HG03442 (cell line): ENCODE results near the gene POLR1E.

ENCODE experiments used
- ATAC-seq: cut with Tn5 transposase; IDR thresholded peaks from one replicate; pipeline ENCODE4 v1.9.1; 2021; ENCODE audit warnings: mild to moderate bottlenecking, moderate library complexity; ENCODE audit not compliant: unreplicated experiment

The POLR1E gene, protein sequence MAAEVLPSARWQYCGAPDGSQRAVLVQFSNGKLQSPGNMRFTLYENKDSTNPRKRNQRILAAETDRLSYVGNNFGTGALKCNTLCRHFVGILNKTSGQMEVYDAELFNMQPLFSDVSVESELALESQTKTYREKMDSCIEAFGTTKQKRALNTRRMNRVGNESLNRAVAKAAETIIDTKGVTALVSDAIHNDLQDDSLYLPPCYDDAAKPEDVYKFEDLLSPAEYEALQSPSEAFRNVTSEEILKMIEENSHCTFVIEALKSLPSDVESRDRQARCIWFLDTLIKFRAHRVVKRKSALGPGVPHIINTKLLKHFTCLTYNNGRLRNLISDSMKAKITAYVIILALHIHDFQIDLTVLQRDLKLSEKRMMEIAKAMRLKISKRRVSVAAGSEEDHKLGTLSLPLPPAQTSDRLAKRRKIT

DNA sequence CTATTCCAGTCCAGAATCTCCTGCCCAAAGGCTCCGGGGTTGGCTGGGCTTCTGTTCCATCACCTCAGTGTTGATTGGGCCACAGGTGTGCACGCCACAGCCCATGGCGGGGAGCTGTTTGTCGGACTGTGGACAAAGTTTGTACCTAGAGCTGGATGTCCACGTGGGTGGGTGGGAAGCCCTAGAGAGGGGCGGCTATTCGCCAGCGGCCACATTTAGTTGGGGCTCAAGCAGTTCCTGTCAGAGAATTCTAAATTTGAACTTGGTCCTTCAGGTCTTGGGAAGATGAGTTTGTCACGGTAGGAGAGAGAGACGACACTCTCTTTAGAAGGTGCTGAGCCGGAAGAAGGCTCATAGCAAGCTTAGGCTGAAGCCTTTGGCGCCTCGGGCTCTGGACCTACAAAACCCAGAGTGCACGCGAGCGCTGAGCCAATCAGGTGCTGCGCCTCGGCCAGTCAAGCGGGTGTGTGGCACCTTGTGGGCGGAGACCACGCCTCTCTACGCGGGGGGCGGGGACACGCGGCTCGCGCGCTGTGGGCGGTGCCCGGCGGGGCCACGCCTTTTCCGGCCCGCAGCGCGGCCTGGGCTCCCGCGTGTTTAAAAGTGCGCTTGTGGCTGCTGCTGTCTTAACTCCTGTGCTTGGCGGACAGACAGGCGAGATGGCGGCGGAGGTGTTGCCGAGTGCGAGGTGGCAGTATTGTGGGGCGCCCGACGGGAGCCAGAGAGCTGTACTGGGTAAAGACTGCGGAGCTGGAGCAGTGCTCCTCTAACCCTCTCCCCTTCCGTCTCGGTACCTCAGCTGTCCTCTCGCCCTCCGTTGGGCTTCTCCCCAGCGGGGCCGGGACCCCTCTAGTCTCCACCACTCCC is at the start of gene POLR1E:
POLR1E (plus strand) TSS at position 560 of the 867 bp plus-strand sequence; CDS start at position 660, 100 bp downstream.
- peak; percentile 94 for ATAC-seq

DNA sequence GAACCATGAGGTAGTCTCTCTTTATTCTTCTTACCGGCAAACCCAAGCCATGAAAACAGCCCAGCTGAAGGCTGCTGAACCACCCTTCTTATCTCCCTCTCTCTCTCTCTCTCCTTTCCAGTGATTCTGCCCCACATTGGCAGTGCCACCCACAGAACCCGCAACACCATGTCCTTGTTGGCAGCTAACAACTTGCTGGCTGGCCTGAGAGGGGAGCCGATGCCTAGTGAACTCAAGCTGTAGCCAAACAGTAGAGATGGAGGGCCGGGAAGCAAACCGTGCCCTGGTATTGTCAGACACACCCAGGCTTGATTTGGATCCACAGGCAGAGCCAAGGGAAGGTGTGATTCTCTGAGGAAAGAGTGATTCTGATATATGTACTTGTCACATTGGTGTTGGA is 49.2 kb upstream of the POLR1E start:
- no peak for ATAC-seq

DNA sequence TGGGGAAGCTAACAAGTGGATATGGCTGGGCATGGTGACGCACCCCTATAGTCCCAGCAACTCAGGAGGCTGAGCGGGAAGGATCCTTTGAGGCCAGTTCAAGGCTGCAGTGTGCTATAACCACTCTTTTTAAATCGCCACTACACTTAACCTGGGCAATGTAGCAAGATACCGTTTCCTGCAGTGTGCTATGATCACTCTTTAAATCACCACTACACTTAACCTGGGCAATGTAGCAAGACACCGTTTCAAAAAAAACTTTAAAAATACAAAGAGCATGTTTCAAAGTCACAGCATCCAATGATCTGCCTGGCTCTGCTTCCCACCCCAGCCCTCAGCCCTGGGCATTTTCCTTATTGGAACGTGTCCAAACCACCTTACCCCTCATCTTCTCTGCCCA is 48.7 kb upstream of the POLR1E start:
- ATAC-seq = no peak

DNA sequence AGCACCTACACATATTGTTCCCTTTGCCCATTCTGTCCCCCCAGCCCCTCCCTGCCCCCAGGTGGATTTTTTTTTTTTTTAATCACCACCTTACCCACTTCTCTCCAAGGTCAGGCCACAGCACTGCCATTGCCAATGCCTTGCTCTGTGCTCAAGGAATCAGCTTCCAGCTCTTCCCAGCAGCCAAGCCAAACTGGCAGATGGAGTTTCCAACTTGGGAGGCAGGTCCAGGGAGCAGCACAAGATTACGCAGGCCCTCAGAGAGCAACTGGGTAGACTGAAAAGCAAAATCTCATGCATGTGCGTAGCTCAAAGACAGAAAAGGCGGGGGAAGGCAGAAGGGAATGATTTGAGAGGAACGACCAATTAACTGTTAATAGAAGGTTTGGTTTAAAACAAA is 48.1 kb upstream of the POLR1E start:
- ATAC-seq = no peak

DNA sequence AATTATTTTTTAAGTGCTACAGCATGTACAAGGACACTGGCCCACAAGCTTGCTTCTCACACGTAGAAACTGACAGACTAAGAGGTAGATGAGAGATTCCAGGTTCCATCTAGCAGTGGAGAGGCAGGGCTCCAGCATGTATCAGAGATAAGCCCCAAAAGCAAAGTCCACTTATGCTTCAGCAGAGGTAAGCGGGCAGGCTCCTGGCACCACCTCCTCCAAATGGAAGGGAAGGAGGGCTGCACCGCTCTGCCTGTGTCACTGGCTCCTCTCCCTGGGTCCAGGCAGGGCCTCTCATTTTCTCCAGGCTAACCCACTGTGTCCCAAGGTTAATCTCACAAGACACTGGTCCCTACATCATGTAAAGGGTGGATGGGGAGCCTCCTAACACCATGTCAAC is 47.4 kb upstream of the POLR1E start:
- ATAC-seq = no peak

DNA sequence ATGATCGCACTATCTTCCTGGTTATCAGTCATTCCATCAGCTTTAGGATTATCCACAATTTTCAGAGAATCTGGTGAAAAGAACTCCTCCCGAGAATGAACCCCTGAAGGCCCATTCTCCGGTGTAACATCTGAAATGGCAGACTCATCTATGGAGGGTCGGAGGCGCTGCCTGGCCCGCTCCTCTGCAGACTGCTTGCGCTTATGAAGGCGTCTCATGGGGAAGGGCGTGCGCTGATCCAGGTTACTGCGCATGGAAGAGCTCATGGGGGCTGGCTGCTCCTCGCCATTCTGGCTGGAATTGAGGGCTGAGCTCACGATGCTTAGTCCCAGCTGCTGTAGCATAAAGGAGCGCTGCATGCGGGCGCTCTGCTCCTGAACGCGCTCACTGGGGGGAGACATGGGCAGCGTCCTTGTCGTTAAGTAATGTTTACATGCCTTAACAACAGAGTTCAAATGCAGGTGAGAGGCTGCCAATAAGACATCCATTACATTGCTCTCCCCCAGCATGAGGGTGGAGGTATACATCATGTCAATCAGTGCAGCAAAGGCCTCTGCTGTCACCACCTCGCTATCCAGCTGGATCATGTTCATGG is 43.9 kb upstream of the POLR1E start:
- no peak for ATAC-seq

DNA sequence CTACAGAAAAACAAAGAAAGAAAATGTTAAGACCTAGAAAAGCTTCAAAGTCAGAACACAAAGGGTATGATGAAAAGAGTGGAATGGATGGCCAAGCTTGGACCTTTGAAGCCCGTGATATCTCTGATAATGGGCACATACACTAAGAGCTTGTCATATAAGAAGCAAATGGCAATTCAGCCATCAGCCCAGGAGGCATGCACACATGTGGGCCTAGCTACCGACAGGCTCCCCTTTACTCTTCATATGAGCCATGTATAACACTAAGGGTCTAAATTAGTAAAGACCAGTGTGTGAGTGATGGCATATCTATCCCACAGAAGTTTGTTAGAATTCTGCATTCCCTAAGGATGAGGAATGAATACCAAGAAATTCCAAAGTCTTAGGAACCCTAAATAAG is 43.2 kb upstream of the POLR1E start:
- ATAC-seq = no peak

DNA sequence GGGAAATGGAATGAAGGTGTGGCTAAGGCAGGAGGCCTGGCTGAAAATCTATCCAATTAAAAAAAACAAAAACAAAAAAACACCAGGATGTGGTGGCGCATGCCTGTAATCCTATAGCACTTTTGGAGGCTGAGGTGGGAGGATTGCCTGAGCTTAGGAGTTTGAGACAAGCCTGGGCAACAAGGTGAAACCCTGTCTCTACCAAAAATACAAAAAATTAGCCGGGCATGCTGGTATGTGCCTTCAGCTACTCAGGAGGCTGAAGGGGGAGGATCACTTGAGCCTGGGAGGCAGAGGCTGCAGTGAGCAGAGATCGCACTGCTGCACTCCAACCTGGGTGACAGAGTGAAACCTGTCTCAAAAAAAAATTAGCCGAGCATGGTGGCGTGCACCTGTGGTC is 42.2 kb upstream of the POLR1E start:
- no peak for ATAC-seq

DNA sequence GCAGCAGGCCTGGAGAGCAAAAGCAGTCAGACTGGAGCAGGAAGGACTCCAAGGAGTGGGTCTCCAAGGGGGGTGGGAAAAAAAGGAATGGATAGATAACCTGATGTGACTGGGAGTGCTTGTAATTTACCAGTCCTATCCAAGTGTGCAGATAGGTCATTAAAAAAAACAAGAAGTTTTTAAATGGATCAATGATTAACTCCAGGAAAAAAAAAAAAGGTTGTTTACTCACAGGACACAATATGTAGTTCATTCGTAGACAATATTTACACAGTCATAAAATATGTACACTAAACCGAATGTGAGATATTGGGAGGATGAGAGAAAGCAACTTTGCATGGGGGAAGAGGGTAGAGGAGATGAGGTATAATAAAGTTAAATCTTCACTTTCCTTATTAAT is 40.9 kb upstream of the POLR1E start:
- no peak for ATAC-seq

DNA sequence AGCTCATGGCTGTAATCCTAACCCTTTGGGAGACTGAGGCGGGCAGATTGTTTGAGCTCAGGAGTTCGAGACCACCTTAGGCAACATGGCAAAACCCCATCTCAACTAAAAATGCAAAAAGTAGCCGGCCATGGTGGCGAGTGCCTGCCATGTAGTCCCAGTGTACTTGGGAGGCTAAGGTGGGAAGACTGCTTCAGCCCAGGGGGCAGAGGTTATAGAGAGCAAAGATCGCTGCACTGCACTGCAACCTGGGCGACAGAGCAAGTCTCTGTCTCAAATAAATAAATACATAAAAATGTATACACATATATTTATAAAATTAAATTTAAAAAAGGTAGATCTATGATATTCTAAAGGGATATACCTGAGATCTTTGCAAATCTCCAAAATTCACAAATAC is 39.9 kb upstream of the POLR1E start:
- ATAC-seq = no peak

DNA sequence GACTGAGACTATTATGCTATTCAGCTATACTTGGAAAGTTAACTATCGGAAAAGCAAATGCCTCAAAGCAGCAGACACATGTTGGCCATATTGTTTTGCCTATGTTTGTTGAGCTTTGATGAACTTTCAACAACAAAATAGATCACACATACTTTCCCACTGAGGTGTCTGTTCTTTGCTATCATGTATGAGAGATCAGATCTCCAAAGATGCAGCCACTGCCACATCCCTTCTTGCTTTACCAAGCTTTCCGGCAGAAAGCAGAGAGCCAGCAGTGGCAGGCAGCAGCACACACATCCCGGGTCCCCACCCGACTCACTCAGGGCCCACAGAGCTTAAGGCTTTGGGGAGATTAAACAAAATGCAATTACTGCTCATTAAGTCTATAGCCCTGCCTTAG is 39.3 kb upstream of the POLR1E start:
- no peak for ATAC-seq

DNA sequence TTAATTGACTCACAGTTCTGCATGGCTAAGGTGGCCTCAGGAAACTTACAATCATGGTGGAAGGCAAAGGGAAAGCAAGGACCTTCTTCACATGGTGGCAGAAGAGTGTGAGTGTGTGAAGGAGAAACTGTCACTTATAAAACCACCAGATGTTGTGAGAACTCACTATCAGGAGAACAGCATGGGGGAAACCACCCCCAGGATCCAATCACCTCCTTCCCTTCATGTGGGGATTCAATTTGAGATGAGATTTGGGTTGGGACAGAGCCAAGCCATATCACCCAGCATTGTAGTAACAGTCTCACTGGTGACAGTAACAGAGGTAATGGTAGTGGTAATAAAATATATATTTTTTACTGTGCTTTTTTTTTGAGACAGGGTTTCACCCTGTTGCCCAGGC is 38.6 kb upstream of the POLR1E start:
- ATAC-seq = no peak

DNA sequence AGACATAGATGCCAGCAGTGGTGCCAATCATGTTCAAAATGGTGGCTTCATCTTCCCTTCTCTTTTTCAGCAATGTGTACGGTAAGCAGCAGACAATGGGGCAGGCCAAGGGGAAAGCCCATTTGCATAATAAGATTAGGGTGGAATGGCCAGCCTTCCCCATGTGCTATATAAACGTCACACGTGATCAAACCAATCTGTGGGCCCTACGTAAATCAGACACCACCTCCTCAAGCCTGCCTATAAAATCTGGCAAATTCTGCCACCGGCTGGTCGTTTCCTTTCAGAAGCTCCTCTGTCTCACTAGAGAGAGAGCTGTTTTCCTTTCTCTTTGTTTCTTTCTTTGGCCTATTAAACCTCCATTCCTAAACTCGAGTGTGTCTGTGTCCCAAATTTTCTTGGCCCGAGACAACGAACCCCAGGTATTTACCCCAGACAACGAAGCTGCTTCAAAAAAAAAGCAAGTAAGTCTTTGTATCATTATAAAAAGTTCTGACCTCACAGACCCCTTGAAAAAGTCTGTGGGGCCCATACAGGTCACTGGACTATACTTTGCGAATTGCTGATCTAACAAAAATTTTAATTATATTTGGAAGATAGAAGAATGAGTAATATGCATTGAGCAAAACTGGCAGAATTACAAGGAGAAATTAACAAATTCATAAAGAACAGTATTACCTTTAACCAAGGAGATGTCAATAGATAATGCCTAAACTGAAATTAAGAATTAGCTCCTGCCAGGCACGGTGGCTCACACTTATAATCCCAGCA is 35.7 kb upstream of the POLR1E start:
- no peak for ATAC-seq

DNA sequence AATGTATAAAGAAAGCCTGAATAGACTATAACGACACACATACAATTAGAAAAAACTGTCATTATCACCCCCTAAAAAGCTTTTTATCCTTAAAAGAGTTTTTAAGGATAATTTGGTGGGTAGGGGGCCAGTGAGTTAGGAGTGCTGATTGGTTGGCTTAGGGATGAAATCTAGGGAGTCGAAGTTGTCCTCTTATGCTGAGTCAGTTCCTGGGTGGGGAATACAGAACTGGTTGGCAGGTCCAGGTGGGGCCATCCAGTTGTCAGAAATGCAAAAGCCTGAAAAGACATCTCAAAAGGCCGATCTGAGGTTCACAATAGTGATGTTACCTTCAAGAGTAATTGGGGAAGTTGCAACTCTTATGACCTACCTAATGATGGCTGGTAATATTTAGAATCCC is 34.1 kb upstream of the POLR1E start:
- no peak for ATAC-seq

DNA sequence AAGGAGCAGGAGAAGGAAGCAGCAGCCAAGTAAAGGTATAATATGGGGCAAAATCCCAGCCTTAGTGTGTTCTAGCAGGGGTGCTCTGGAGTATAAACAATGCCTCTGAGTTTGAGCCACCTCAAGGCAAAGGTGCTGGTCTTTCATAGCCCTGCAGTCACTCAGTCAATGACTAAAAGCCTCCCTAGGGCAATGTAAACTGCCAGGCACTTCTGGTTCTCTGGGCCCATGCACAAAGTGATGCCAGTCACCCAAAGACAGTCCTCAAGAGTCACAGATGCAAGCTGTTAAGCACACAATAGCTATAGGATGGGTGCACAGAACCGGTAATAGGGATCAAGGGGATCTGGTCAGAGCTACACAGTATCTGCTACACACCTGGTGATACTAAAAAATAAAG is 33.1 kb upstream of the POLR1E start:
- no peak for ATAC-seq

DNA sequence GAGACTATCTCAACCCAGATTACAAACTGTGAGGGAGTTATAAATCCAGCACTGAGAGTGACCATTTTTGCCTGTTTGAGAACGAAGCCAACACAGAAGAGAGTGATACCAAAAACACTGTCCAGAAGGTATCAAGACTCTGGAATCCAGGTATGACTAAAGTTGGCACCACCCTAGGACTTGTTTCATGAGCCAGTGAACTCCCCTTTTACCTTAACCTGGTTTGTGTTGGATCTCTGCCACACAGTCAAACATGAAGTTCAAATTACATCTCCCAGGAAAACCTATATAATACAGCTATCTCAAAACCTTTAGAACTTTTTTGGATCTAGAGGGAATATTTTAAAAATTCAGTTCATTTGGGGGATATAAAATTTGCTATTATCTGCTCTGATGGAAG is 31.9 kb upstream of the POLR1E start:
- ATAC-seq = no peak

DNA sequence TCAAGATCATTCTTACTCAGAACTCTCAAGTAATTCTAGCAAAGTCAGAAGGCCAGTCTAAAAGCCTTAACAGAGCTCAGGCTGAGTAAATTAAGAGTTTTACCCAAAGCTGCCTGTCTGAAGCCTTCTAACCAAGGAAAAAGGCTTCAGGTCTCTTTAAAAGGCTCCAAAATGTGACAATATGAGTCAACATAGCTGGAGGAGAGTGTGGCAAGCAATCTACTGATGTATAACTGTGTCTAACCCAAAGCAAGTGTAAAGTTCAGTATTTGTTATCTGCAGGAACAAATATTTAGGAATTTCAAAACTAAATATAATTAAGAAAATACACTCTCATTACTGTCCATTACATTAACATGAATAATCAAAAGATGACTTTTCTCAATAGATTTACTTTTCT is 31.5 kb upstream of the POLR1E start:
- ATAC-seq = no peak

DNA sequence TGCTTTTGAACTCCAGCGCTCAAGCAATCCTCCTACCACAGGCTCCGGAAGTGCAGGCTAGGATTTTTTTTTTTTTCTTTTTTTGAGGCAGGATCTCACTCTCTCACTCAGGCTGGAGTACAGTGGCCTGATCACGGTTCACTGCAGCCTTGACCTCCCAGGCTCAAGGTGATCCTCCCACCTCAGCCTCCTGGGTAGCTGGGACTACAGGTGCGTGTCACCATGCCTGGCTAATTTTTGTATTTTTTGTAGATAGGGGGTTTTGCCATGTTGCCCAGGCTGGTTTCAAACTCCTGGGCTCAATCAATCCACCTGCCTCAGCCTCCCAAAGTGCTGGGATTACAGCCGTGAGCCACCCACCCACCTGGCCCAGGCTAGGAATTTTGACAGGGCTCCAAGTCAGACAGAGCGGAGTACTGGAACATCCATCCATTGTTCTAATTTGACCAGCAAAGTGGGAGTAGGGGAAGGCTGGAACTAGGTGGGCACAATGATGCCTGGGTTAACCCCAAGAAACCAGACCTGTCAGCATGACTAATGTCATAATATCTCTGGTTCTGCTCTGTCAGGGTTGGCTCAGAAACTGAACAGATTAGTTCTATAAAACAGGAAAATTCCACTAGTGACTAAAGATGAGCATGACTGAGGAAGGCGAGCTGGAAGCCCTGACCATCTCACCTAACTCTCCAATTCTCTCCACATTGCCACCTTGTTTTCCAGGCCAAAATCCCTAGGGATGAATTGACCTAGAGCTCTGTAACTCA is 29.7 kb upstream of the POLR1E start:
- no peak for ATAC-seq

DNA sequence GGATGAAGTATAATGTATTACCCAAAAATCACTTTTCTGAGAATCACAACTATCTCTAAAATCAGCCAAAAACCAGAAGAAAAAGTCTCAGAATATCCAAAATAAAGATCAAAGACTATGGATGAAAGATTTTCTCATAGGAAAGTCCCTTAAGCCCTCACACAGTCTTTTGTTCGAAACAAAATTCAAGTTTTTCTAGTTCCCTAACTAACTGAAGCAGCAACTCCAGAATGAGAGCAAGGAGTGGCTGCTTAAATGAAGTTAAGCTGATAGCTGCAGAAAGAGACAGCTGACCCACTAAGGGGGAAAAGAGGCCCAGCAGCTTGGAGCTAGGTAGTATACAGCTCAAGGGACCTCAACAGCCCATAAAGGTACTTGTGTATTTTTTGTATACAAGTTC is 28.9 kb upstream of the POLR1E start:
- ATAC-seq = no peak

DNA sequence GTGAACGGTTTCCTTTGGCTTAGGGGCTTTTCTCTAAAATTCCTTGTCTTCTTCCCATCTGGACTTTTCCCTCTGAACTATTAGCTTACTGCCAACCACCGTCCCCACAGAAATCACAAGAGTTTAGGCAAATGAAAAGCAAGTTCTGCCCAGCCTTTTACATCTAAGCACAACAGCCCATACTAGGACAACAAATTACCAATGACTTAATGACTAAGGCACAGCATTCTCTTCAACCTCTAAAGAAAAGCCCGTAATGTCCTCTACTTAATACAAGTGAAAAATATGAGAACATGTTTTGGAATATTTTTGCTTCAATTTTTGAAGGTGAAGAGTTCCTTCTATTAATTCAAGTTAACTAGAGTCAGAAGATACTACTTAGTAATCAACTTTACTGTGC is 21.7 kb upstream of the POLR1E start:
- no peak for ATAC-seq
